ENCODE measurements around the gene SMIM43. TPM values are rescaled to one million over a fixed set of nuclear protein-coding genes. Genes with fewer than 3 reads are reported as not detected.
"Not testable (repeated sequence)": the region's sequence is repeated elsewhere in the genome, so short reads cannot be mapped to it uniquely, and the experiment has no call there.

The SMIM43 gene
- total and polyA plus RNA-seq, 2 donors = 0.24 to 0.43 TPM

GRCh38 chr4:121733942-121734341, 31.0 kb downstream of the SMIM43 start:
- Histone ChIP-seq H3K4me1 (ENCODE audit: control insufficient read depth in 2 of 2, insufficient read depth in 2 of 2, low read length in 2 of 2) (no peaks in the 10 kb centered on the region), H3K36me3 (ENCODE audit: control insufficient read depth in 2 of 2, insufficient read depth in 2 of 2, low read length in 1 of 2) (no peaks in the 10 kb centered on the region), H3K27me3 (ENCODE audit: control insufficient read depth in 2 of 2, insufficient read depth in 1 of 2, low read length in 1 of 2) (peaks cover 0 to 4% of the 10 kb centered on the region in 2 donors), H3K27ac (ENCODE audit: low read depth in 1 of 2, low read length in 1 of 2) (no peak overlapping the region), H3K9me3 (ENCODE audit: control insufficient read depth in 2 of 2, insufficient read depth in 1 of 2, low read length in 1 of 2) (no peaks in the 10 kb centered on the region), H3K4me3 (ENCODE audit: low read length in 2 of 2) (no peak overlapping the region)
- no peak for DNase-seq (ENCODE audit: low read depth in 6 of 9, low spot score in 9 of 9)
- WGBS = 90% methylated on average over 1 of the region's 1 CpG

GRCh38 chr4:121729753-121730152, 35.2 kb downstream of the SMIM43 start:
- H3K9me3 ChIP-seq (ENCODE audit: control insufficient read depth in 2 of 2, insufficient read depth in 1 of 2, low read length in 1 of 2); H3K27ac ChIP-seq (ENCODE audit: low read depth in 1 of 2, low read length in 1 of 2); H3K27me3 ChIP-seq (ENCODE audit: control insufficient read depth in 2 of 2, insufficient read depth in 1 of 2, low read length in 1 of 2); H3K4me3 ChIP-seq (ENCODE audit: low read length in 2 of 2); H3K4me1 ChIP-seq (ENCODE audit: control insufficient read depth in 2 of 2, insufficient read depth in 2 of 2, low read length in 2 of 2); H3K36me3 ChIP-seq (ENCODE audit: control insufficient read depth in 2 of 2, insufficient read depth in 2 of 2, low read length in 1 of 2); DNase-seq (ENCODE audit: low read depth in 6 of 9, low spot score in 9 of 9): not testable (repeated sequence)
- WGBS = 96% methylated on average over 2 of the region's 2 CpGs

- no peak for DNase-seq (ENCODE audit: low read depth in 6 of 9, low spot score in 9 of 9)
- WGBS = 93% methylated on average over 3 of the region's 3 CpGs
- no peaks in the 10 kb centered on the region for H3K9me3 ChIP-seq (ENCODE audit: control insufficient read depth in 2 of 2, insufficient read depth in 1 of 2, low read length in 1 of 2)
- H3K4me1 ChIP-seq (ENCODE audit: control insufficient read depth in 2 of 2, insufficient read depth in 2 of 2, low read length in 2 of 2) = no peaks in the 10 kb centered on the region
- no peak overlapping the region for H3K27ac ChIP-seq (ENCODE audit: low read depth in 1 of 2, low read length in 1 of 2)
- H3K27me3 ChIP-seq (ENCODE audit: control insufficient read depth in 2 of 2, insufficient read depth in 1 of 2, low read length in 1 of 2) = peaks cover 0 to 2% of the 10 kb centered on the region in 2 donors
- H3K4me3 ChIP-seq (ENCODE audit: low read length in 2 of 2) = no peak overlapping the region
- no peaks in the 10 kb centered on the region for H3K36me3 ChIP-seq (ENCODE audit: control insufficient read depth in 2 of 2, insufficient read depth in 2 of 2, low read length in 1 of 2)
Observed at GRCh38 chr4:121728798-121729226, 36.2 kb downstream of the SMIM43 start.

GRCh38 chr4:121728066-121728465, 36.9 kb downstream of the SMIM43 start:
- H3K9me3 ChIP-seq (ENCODE audit: control insufficient read depth in 2 of 2, insufficient read depth in 1 of 2, low read length in 1 of 2) = no peaks in the 10 kb centered on the region
- peaks cover 0 to 2% of the 10 kb centered on the region in 2 donors for H3K27me3 ChIP-seq (ENCODE audit: control insufficient read depth in 2 of 2, insufficient read depth in 1 of 2, low read length in 1 of 2)
- no peak overlapping the region for H3K4me3 ChIP-seq (ENCODE audit: low read length in 2 of 2)
- WGBS = 94% methylated on average over 4 of the region's 4 CpGs
- no peak for DNase-seq (ENCODE audit: low read depth in 6 of 9, low spot score in 9 of 9)
- H3K27ac ChIP-seq (ENCODE audit: low read depth in 1 of 2, low read length in 1 of 2) = no peak overlapping the region
- no peaks in the 10 kb centered on the region for H3K4me1 ChIP-seq (ENCODE audit: control insufficient read depth in 2 of 2, insufficient read depth in 2 of 2, low read length in 2 of 2)
- no peaks in the 10 kb centered on the region for H3K36me3 ChIP-seq (ENCODE audit: control insufficient read depth in 2 of 2, insufficient read depth in 2 of 2, low read length in 1 of 2)

GRCh38 chr4:121726642-121727268, 38.2 kb downstream of the SMIM43 start:
- no peaks in the 10 kb centered on the region for H3K36me3 ChIP-seq (ENCODE audit: control insufficient read depth in 2 of 2, insufficient read depth in 2 of 2, low read length in 1 of 2)
- no peaks in the 10 kb centered on the region for H3K9me3 ChIP-seq (ENCODE audit: control insufficient read depth in 2 of 2, insufficient read depth in 1 of 2, low read length in 1 of 2)
- no peaks in the 10 kb centered on the region for H3K4me1 ChIP-seq (ENCODE audit: control insufficient read depth in 2 of 2, insufficient read depth in 2 of 2, low read length in 2 of 2)
- H3K27ac ChIP-seq (ENCODE audit: low read depth in 1 of 2, low read length in 1 of 2) = no peak overlapping the region
- H3K4me3 ChIP-seq (ENCODE audit: low read length in 2 of 2) = no peak overlapping the region
- WGBS = 53% methylated on average over 3 of the region's 3 CpGs
- DNase-seq (ENCODE audit: low read depth in 6 of 9, low spot score in 9 of 9) = peak in 6 of 9 donors; percentile 6 to 52 (median 12)
- H3K27me3 ChIP-seq (ENCODE audit: control insufficient read depth in 2 of 2, insufficient read depth in 1 of 2, low read length in 1 of 2) = peaks cover 0 to 2% of the 10 kb centered on the region in 2 donors

GRCh38 chr4:121724671-121725070, 40.3 kb downstream of the SMIM43 start:
- no peaks in the 10 kb centered on the region for H3K9me3 ChIP-seq (ENCODE audit: control insufficient read depth in 2 of 2, insufficient read depth in 1 of 2, low read length in 1 of 2)
- WGBS = 95% methylated on average over 1 of the region's 1 CpG
- H3K27me3 ChIP-seq (ENCODE audit: control insufficient read depth in 2 of 2, insufficient read depth in 1 of 2, low read length in 1 of 2) = peaks cover 0 to 2% of the 10 kb centered on the region in 2 donors
- no peaks in the 10 kb centered on the region for H3K4me1 ChIP-seq (ENCODE audit: control insufficient read depth in 2 of 2, insufficient read depth in 2 of 2, low read length in 2 of 2)
- no peak overlapping the region for H3K27ac ChIP-seq (ENCODE audit: low read depth in 1 of 2, low read length in 1 of 2)
- no peaks in the 10 kb centered on the region for H3K36me3 ChIP-seq (ENCODE audit: control insufficient read depth in 2 of 2, insufficient read depth in 2 of 2, low read length in 1 of 2)
- no peak for DNase-seq (ENCODE audit: low read depth in 6 of 9, low spot score in 9 of 9)
- H3K4me3 ChIP-seq (ENCODE audit: low read length in 2 of 2) = no peak overlapping the region

GRCh38 chr4:121721700-121722099, 43.3 kb downstream of the SMIM43 start:
- H3K4me1 ChIP-seq (ENCODE audit: control insufficient read depth in 2 of 2, insufficient read depth in 2 of 2, low read length in 2 of 2) = no peaks in the 10 kb centered on the region

GRCh38 chr4:121720109-121720508, 44.9 kb downstream of the SMIM43 start:
- H3K4me1 ChIP-seq (ENCODE audit: control insufficient read depth in 2 of 2, insufficient read depth in 2 of 2, low read length in 2 of 2) = no peaks in the 10 kb centered on the region
- no peak for DNase-seq (ENCODE audit: low read depth in 6 of 9, low spot score in 9 of 9)
- H3K9me3 ChIP-seq (ENCODE audit: control insufficient read depth in 2 of 2, insufficient read depth in 1 of 2, low read length in 1 of 2) = no peaks in the 10 kb centered on the region
- H3K27me3 ChIP-seq (ENCODE audit: control insufficient read depth in 2 of 2, insufficient read depth in 1 of 2, low read length in 1 of 2) = no peaks in the 10 kb centered on the region
- H3K36me3 ChIP-seq (ENCODE audit: control insufficient read depth in 2 of 2, insufficient read depth in 2 of 2, low read length in 1 of 2) = no peaks in the 10 kb centered on the region
- WGBS = 89% methylated on average over 1 of the region's 1 CpG
- no peak overlapping the region for H3K4me3 ChIP-seq (ENCODE audit: low read length in 2 of 2)
- no peak overlapping the region for H3K27ac ChIP-seq (ENCODE audit: low read depth in 1 of 2, low read length in 1 of 2)

More at GRCh38 chr4:121721700-121722099, 43.3 kb downstream of the SMIM43 start:
- Histone ChIP-seq H3K4me3 (ENCODE audit: low read length in 2 of 2) (no peak overlapping the region), H3K27ac (ENCODE audit: low read depth in 1 of 2, low read length in 1 of 2) (no peak overlapping the region), H3K9me3 (ENCODE audit: control insufficient read depth in 2 of 2, insufficient read depth in 1 of 2, low read length in 1 of 2) (no peaks in the 10 kb centered on the region), H3K36me3 (ENCODE audit: control insufficient read depth in 2 of 2, insufficient read depth in 2 of 2, low read length in 1 of 2) (no peaks in the 10 kb centered on the region), H3K27me3 (ENCODE audit: control insufficient read depth in 2 of 2, insufficient read depth in 1 of 2, low read length in 1 of 2) (peaks cover 0 to 2% of the 10 kb centered on the region in 2 donors)
- DNase-seq (ENCODE audit: low read depth in 6 of 9, low spot score in 9 of 9) = no peak
- WGBS = 91% methylated on average over 1 of the region's 1 CpG

GRCh38 chr4:121717680-121718237, 47.2 kb downstream of the SMIM43 start:
- H3K27ac ChIP-seq (ENCODE audit: low read depth in 1 of 2, low read length in 1 of 2) = no peak overlapping the region
- no peak overlapping the region for H3K4me3 ChIP-seq (ENCODE audit: low read length in 2 of 2)
- no peaks in the 10 kb centered on the region for H3K4me1 ChIP-seq (ENCODE audit: control insufficient read depth in 2 of 2, insufficient read depth in 2 of 2, low read length in 2 of 2)
- peaks cover 3 to 11% of the 10 kb centered on the region in 2 donors for H3K27me3 ChIP-seq (ENCODE audit: control insufficient read depth in 2 of 2, insufficient read depth in 1 of 2, low read length in 1 of 2)
- 72% methylated on average over 4 of the region's 4 CpGs for WGBS
- DNase-seq (ENCODE audit: low read depth in 6 of 9, low spot score in 9 of 9) = no peak
- no peaks in the 10 kb centered on the region for H3K9me3 ChIP-seq (ENCODE audit: control insufficient read depth in 2 of 2, insufficient read depth in 1 of 2, low read length in 1 of 2)
- no peaks in the 10 kb centered on the region for H3K36me3 ChIP-seq (ENCODE audit: control insufficient read depth in 2 of 2, insufficient read depth in 2 of 2, low read length in 1 of 2)

Data from thymus (tissue), 11 donors.